ENCODE data around the gene LMX1A.

DNA sequence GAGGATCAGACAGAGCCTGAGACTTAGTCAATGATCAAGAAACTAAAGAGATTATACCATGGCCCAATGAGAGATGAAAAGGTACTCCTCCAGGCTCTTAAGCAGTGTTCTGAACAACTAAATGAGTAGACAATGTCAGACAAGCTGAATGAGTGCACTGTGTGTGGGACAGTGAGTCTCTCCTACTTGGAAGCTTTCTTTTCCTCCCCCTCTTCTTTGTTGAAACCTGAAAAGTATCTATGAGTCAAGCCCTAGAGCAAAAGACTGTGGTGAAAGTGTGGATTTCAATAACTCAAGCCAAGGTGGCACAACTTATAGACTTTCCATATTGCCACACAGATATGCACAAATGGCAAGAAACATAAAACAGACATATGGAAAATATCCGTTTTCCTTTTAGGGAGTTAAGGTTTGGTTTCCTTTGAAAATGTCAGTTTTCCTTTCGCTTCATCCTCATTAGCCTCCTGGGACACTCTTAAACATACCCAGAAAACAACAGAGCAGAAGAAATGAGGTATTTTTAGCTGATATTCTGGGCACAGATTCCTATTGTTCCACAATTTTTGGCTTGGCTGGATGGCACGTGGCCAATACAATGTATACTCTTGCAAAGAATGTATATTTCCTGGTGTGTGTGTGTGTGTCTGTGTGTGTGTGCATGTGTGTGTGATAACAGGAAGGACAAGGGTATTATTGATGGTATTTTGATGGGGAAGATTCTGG is 96.6 kb downstream of the LMX1A start:
- TF ChIP-seq POLR2A (IDR thresholded peaks at IDR 0.05; ENCODE audit: low read length), result no peak
- no peak for TF ChIP-seq GATA1 (IDR thresholded peaks at IDR 0.05; ENCODE audit: low read depth, low read length)
